ENCODE results near the gene TP53AIP1.

GRCh38 chr11:128967578-128967977 is 24.9 kb upstream of the TP53AIP1 start:
- TF ChIP-seq, protein P1, sequence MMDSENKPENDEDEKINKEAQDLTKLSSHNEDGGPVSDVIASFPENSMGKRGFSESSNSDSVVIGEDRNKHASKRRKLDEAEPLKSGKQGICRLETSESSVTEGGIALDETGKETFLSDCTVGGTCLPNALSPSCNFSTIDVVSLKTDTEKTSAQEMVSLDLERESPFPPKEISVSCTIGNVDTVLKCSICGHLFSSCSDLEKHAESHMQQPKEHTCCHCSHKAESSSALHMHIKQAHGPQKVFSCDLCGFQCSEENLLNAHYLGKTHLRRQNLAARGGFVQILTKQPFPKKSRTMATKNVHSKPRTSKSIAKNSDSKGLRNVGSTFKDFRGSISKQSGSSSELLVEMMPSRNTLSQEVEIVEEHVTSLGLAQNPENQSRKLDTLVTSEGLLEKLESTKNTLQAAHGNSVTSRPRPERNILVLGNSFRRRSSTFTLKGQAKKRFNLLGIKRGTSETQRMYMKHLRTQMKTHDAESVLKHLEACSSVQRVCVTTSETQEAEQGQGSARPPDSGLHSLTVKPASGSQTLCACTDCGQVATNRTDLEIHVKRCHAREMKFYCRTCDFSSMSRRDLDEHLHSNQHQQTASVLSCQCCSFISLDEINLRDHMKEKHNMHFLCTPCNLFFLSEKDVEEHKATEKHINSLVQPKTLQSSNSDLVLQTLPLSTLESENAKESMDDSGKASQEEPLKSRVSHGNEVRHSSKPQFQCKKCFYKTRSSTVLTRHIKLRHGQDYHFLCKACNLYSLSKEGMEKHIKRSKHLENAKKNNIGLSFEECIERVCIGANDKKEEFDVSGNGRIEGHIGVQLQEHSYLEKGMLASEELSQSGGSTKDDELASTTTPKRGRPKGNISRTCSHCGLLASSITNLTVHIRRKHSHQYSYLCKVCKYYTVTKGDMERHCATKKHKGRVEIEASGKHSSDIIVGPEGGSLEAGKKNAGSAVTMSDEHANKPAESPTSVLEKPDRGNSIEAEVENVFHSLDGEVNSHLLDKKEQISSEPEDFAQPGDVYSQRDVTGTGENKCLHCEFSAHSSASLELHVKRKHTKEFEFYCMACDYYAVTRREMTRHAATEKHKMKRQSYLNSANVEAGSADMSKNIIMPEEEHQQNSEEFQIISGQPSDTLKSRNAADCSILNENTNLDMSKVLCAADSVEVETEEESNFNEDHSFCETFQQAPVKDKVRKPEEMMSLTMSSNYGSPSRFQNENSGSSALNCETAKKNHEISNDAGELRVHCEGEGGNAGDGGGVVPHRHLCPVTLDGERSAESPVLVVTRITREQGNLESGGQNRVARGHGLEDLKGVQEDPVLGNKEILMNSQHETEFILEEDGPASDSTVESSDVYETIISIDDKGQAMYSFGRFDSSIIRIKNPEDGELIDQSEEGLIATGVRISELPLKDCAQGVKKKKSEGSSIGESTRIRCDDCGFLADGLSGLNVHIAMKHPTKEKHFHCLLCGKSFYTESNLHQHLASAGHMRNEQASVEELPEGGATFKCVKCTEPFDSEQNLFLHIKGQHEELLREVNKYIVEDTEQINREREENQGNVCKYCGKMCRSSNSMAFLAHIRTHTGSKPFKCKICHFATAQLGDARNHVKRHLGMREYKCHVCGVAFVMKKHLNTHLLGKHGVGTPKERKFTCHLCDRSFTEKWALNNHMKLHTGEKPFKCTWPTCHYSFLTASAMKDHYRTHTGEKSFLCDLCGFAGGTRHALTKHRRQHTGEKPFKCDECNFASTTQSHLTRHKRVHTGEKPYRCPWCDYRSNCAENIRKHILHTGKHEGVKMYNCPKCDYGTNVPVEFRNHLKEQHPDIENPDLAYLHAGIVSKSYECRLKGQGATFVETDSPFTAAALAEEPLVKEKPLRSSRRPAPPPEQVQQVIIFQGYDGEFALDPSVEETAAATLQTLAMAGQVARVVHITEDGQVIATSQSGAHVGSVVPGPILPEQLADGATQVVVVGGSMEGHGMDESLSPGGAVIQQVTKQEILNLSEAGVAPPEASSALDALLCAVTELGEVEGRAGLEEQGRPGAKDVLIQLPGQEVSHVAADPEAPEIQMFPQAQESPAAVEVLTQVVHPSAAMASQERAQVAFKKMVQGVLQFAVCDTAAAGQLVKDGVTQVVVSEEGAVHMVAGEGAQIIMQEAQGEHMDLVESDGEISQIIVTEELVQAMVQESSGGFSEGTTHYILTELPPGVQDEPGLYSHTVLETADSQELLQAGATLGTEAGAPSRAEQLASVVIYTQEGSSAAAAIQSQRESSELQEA (IDR thresholded peaks at IDR 0.05; ENCODE audit: low read depth) = no peak
- no peak for TF ChIP-seq ELK1 (CRISPR knock-in tag; IDR thresholded peaks at IDR 0.05)
- TF ChIP-seq POLR2A (conservative IDR thresholded peaks at IDR 0.05) = no peak
- no peak for TF ChIP-seq CTCF (IDR thresholded peaks at IDR 0.05 in 2 of 3, conservative IDR thresholded peaks at IDR 0.05 in 1 of 3; ENCODE audit: insufficient read depth in 2 of 3, low read depth in 1 of 3, low read length in 3 of 3)
- TF ChIP-seq JUND (IDR thresholded peaks at IDR 0.05; ENCODE audit: borderline replicate concordance, low read depth, low read length) = no peak
- no peak for TF ChIP-seq JUND (tag; IDR thresholded peaks at IDR 0.05; ENCODE audit: borderline replicate concordance, low read depth, low read length)
- TF ChIP-seq CBX1 (IDR thresholded peaks at IDR 0.05; ENCODE audit: low read depth) = no peak
- no peak for TF ChIP-seq POLR2AphosphoS5 (IDR thresholded peaks at IDR 0.05; ENCODE audit: control insufficient read depth, insufficient read depth, low read depth, low read length)
- no peak for TF ChIP-seq CEBPB (tag; IDR thresholded peaks at IDR 0.05)
- TF ChIP-seq BCLAF1 (IDR thresholded peaks at IDR 0.05; ENCODE audit: borderline replicate concordance in 1 of 2, control insufficient read depth in 1 of 2, low read depth in 2 of 2, low read length in 1 of 2) = no peak
- no peak for TF ChIP-seq TRIM28 (IDR thresholded peaks at IDR 0.05)
- no peak for TF ChIP-seq EP300 (IDR thresholded peaks at IDR 0.05; ENCODE audit: low read length)
- TF ChIP-seq KDM1A (IDR thresholded peaks at IDR 0.05) = no peak
- no peak for TF ChIP-seq JUN (IDR thresholded peaks at IDR 0.05; ENCODE audit: borderline replicate concordance, low read depth, low read length)
- TF ChIP-seq JUN (CRISPR knock-in tag; IDR thresholded peaks at IDR 0.05; ENCODE audit: borderline replicate concordance) = no peak

Data from K562 (cell line).